GM19438 (cell line): Measurements from ENCODE around the gene DBH.

Experiments
- ATAC-seq: cut with Tn5 transposase; IDR thresholded peaks from one replicate; pipeline ENCODE4 v1.9.1; 2021; ENCODE audit warnings: low read depth; ENCODE audit not compliant: unreplicated experiment

The DBH gene

GRCh38 chr9:133693116-133693515 is 57.0 kb downstream of the DBH start:
- no peak for ATAC-seq

GRCh38 chr9:133693703-133694529 is 57.8 kb downstream of the DBH start:
- no peak for ATAC-seq

GRCh38 chr9:133694686-133695085 is 58.5 kb downstream of the DBH start:
- ATAC-seq = no peak

- no peak for ATAC-seq
Measured at GRCh38 chr9:133696071-133696472, 59.9 kb downstream of the DBH start.

GRCh38 chr9:133699546-133699945 is 63.4 kb downstream of the DBH start:
- no peak for ATAC-seq

- no peak for ATAC-seq
Measured at GRCh38 chr9:133700819-133701320, 64.7 kb downstream of the DBH start.

GRCh38 chr9:133701321-133701980 is 65.3 kb downstream of the DBH start:
- no peak for ATAC-seq

GRCh38 chr9:133701981-133702797 is 66.0 kb downstream of the DBH start:
- no peak for ATAC-seq

- ATAC-seq = no peak
Measured at GRCh38 chr9:133702798-133703590, 66.8 kb downstream of the DBH start.

GRCh38 chr9:133703591-133704399 is 67.6 kb downstream of the DBH start:
- ATAC-seq = no peak

GRCh38 chr9:133704711-133705181 is 68.6 kb downstream of the DBH start:
- no peak for ATAC-seq

GRCh38 chr9:133705576-133705975 is 69.4 kb downstream of the DBH start:
- no peak for ATAC-seq

- ATAC-seq = no peak
Measured at GRCh38 chr9:133706307-133707050, 70.3 kb downstream of the DBH start.

GRCh38 chr9:133707065-133707762 is 71.1 kb downstream of the DBH start:
- ATAC-seq = no peak

- no peak for ATAC-seq
Measured at GRCh38 chr9:133707763-133708245, 71.6 kb downstream of the DBH start.

- no peak for ATAC-seq
Measured at GRCh38 chr9:133708246-133709014, 72.3 kb downstream of the DBH start.
